ENCODE data around the gene ASPM. TPM values are rescaled to one million over a fixed set of nuclear protein-coding genes. Genes with fewer than 3 reads are reported as not detected.
A peak's percentile ranks its signal among the peaks of the same experiment; 100 is the strongest.

The ASPM gene
- total RNA-seq, 1 experiment from 2014 or later, result 32.8 TPM

DNA sequence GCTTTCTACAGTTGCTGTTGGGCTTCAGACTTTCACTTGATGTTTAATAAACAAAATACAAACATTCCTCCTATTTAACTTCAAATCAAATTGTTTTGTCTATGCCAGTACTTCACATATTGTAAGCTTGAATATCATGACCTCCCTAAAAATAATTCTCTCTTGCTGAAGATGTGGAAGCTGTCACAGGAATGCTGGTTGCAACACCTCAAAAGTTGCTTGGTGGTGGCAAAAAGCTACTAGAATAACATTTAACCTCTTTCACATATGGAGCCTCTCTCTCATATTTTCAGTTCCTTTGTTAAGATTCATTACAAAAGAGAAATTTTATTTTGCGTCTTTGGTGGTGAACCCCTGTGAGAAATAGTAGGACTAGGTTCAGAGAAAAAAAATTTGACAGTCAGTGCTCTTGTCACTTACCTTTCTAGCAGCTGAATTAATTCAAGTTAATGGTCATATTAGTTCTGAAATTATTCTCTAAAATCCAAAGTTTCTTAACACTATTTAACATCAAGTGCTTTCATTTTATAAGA is 53.9 kb downstream of the ASPM start:
- no peaks in the 10 kb centered on the region for H3K27me3 Mint-ChIP-seq (ENCODE audit: insufficient read depth, unreplicated experiment)
- H3K4me1 Mint-ChIP-seq (ENCODE audit: insufficient read depth, unreplicated experiment), result peaks cover 27% of the 10 kb centered on the region
- H3K36me3 Mint-ChIP-seq (ENCODE audit: insufficient read depth, unreplicated experiment), result peaks cover 36% of the 10 kb centered on the region
- TF ChIP-seq, protein P1, sequence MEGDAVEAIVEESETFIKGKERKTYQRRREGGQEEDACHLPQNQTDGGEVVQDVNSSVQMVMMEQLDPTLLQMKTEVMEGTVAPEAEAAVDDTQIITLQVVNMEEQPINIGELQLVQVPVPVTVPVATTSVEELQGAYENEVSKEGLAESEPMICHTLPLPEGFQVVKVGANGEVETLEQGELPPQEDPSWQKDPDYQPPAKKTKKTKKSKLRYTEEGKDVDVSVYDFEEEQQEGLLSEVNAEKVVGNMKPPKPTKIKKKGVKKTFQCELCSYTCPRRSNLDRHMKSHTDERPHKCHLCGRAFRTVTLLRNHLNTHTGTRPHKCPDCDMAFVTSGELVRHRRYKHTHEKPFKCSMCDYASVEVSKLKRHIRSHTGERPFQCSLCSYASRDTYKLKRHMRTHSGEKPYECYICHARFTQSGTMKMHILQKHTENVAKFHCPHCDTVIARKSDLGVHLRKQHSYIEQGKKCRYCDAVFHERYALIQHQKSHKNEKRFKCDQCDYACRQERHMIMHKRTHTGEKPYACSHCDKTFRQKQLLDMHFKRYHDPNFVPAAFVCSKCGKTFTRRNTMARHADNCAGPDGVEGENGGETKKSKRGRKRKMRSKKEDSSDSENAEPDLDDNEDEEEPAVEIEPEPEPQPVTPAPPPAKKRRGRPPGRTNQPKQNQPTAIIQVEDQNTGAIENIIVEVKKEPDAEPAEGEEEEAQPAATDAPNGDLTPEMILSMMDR (IDR thresholded peaks at IDR 0.05; ENCODE audit: unreplicated experiment), result no peak
- POLR2A ChIA-PET, result interaction anchor here (1.1 to 2.7 kb wide), 6 partner anchors 11 to 69 kb away, joined by 3 to 14 read pairs (median 5); no protein-coding TSS in a partner anchor
- CTCF ChIA-PET, result interaction anchor here (0.9 to 2.8 kb wide), 2 partner anchors 8 to 11 kb away, joined by 3 to 11 read pairs; no protein-coding TSS in a partner anchor
- peak overlapping the region; percentile 79 for H3K27ac Mint-ChIP-seq (ENCODE audit: low read depth, unreplicated experiment)
- H3K9me3 Mint-ChIP-seq (ENCODE audit: unreplicated experiment), result no peaks in the 10 kb centered on the region
- intact Hi-C loops (cut with micrococcal nuclease), result no loop called here
- DNase-seq (ENCODE audit: unreplicated experiment), result no peak
- BruUV-seq (replicated peaks), result no TSS peak
- no peak overlapping the region for H3K4me3 Mint-ChIP-seq (ENCODE audit: unreplicated experiment)

DNA sequence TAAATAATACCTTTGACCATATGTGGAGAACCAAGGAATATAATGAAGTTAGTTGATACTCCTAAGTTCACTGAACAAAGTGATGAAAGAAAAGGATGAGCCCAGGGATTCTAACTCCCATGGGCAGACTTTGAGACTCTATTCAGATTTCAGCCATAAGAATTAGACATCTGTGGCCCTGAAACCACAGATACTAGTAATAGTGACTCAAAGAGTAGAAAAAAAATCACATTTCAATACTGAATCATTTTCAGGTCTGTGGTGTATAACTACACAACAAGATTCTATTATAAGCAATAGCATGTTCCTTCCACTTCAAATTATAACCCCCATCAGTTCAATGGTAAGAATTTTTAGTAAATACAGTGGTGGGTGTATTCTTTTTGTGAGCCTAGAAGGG is 63.0 kb downstream of the ASPM start:
- Mint-ChIP-seq H3K27ac (ENCODE audit: low read depth, unreplicated experiment) (no peak overlapping the region), H3K9me3 (ENCODE audit: unreplicated experiment) (no peaks in the 10 kb centered on the region), H3K4me3 (ENCODE audit: unreplicated experiment) (no peak overlapping the region), H3K4me1 (ENCODE audit: insufficient read depth, unreplicated experiment) (no peaks in the 10 kb centered on the region), H3K36me3 (ENCODE audit: insufficient read depth, unreplicated experiment) (peaks cover 19% of the 10 kb centered on the region), H3K27me3 (ENCODE audit: insufficient read depth, unreplicated experiment) (no peaks in the 10 kb centered on the region)
- TF ChIP-seq, protein P1 (IDR thresholded peaks at IDR 0.05; ENCODE audit: unreplicated experiment), result no peak
- DNase-seq (ENCODE audit: unreplicated experiment), result no peak
- BruUV-seq (replicated peaks), result no TSS peak
- intact Hi-C loops (cut with micrococcal nuclease), result no loop called here
- POLR2A ChIA-PET, result no interaction called here
- CTCF ChIA-PET, result no interaction called here

DNA sequence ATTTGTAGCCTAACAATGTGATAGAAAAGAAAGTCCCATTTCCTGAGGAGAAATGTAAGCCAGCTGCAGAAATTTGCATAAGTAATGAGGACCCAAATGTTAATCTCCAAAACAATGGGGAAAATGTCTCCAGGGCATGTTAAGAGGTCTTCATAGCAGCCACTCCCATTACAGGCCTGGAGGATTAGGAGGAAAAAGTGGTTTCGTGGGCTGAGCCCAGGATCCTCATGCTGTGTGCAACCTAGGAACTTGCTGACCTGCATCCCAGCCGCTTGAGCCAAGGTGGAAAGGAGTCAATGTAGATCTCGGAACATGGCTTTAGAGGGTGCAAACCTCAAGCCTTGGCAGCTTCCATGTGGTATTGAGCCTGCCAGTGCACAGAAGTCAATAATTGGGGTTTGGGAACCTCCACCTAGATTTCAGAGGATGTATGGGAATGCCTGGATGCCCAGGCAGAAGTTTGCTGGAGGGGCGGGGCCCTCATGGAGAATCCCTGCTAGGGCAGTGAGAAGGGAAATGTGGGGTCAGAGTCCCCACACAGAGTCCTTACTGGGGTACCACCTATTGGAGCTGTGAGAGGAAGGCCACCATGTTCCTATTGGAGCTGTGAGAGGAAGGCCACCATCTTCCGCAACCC is 65.2 kb downstream of the ASPM start:
- TF ChIP-seq, protein P1 (IDR thresholded peaks at IDR 0.05; ENCODE audit: unreplicated experiment), result no peak
- POLR2A ChIA-PET, result no interaction called here
- Mint-ChIP-seq H3K27me3 (ENCODE audit: insufficient read depth, unreplicated experiment) (no peaks in the 10 kb centered on the region), H3K27ac (ENCODE audit: low read depth, unreplicated experiment) (no peak overlapping the region), H3K4me3 (ENCODE audit: unreplicated experiment) (no peak overlapping the region), H3K9me3 (ENCODE audit: unreplicated experiment) (no peaks in the 10 kb centered on the region), H3K4me1 (ENCODE audit: insufficient read depth, unreplicated experiment) (no peaks in the 10 kb centered on the region), H3K36me3 (ENCODE audit: insufficient read depth, unreplicated experiment) (peaks cover 15% of the 10 kb centered on the region)
- BruUV-seq (replicated peaks), result no TSS peak
- intact Hi-C loops (cut with micrococcal nuclease), result no loop called here
- no peak for DNase-seq (ENCODE audit: unreplicated experiment)
- CTCF ChIA-PET, result no interaction called here

DNA sequence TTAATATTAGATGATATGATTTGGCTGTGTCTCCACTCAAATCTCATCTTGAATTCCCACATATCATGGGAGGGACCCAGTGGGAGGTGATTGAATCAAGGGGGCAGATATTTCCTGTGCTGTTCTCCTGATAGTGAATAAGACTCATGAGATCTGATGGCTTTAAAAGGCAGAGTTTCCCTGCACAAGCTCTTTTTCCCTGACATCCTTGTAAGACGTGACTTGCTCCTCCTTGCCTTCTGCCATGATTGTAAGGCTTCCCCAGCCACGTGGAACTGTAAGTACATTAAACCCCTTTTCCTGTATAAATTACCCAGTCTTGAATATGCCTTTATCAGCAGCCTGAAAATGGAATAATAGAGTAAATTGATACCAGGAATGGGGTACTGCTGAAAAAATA is 66.1 kb downstream of the ASPM start:
- Mint-ChIP-seq H3K36me3 (ENCODE audit: insufficient read depth, unreplicated experiment) (peaks cover 13% of the 10 kb centered on the region), H3K27me3 (ENCODE audit: insufficient read depth, unreplicated experiment) (no peaks in the 10 kb centered on the region), H3K9me3 (ENCODE audit: unreplicated experiment) (no peaks in the 10 kb centered on the region), H3K4me1 (ENCODE audit: insufficient read depth, unreplicated experiment) (no peaks in the 10 kb centered on the region), H3K27ac (ENCODE audit: low read depth, unreplicated experiment) (no peak overlapping the region), H3K4me3 (ENCODE audit: unreplicated experiment) (no peak overlapping the region)
- ChIA-PET CTCF (no interaction called here), POLR2A (no interaction called here)
- BruUV-seq (replicated peaks), result TSS peak; percentile 21
- no peak for DNase-seq (ENCODE audit: unreplicated experiment)
- TF ChIP-seq, protein P1 (IDR thresholded peaks at IDR 0.05; ENCODE audit: unreplicated experiment), result no peak
- intact Hi-C loops (cut with micrococcal nuclease), result no loop called here

All from MCF 10A (cell line).